Measurements from ENCODE around the gene EXOSC2. TPM values are rescaled to one million over a fixed set of nuclear protein-coding genes. Genes with fewer than 3 reads are reported as not detected.

EXOSC2 gene
- total RNA-seq, 2 experiments from 2014 or later, result 70.1 to 72.6 TPM

- Mint-ChIP-seq H3K27ac (no peak overlapping the region), H3K36me3 (ENCODE audit: low read depth) (peaks cover 2% of the 10 kb centered on the region), H3K27me3 (ENCODE audit: low read depth) (no peaks in the 10 kb centered on the region), H3K4me1 (ENCODE audit: low read depth) (peaks cover 18% of the 10 kb centered on the region), H3K9me3 (no peaks in the 10 kb centered on the region), H3K4me3 (no peak overlapping the region)
- no peak for DNase-seq
- intact Hi-C loops (cut with micrococcal nuclease), result loop anchor here (10.0 kb wide), 1 partner anchor 585 kb away; no protein-coding TSS in a partner anchor
- CTCF ChIA-PET, result interaction anchor here (0.6 to 2.5 kb wide), 2 partner anchors 11 to 416 kb away, joined by 3 to 9 read pairs; no protein-coding TSS in a partner anchor
Measured at GRCh38 chr9:130689572-130689936, 4.0 kb upstream of the EXOSC2 start.

GRCh38 chr9:130689937-130690700 lies 3.5 kb upstream of the EXOSC2 start:
- no peak for DNase-seq
- Mint-ChIP-seq H3K27ac (no peak overlapping the region), H3K9me3 (no peaks in the 10 kb centered on the region), H3K4me3 (no peak overlapping the region), H3K27me3 (ENCODE audit: low read depth) (no peaks in the 10 kb centered on the region), H3K4me1 (ENCODE audit: low read depth) (peaks cover 22% of the 10 kb centered on the region), H3K36me3 (ENCODE audit: low read depth) (peaks cover 6% of the 10 kb centered on the region)
- intact Hi-C loops (cut with micrococcal nuclease), result loop anchor here (5.0 to 10.0 kb wide), 4 partner anchors 113 to 853 kb away; partner anchors contain the start of genes C9orf78, FUBP3, NUP214 and USP20
- CTCF ChIA-PET, result interaction anchor here (0.6 to 2.5 kb wide), 3 partner anchors 8 to 417 kb away, joined by 3 to 9 read pairs (median 9); no protein-coding TSS in a partner anchor

- peak; percentile 35 for DNase-seq
- Mint-ChIP-seq H3K27ac (no peak overlapping the region), H3K36me3 (ENCODE audit: low read depth) (peaks cover 24% of the 10 kb centered on the region), H3K4me3 (peak overlapping the region; percentile 90), H3K9me3 (no peaks in the 10 kb centered on the region), H3K4me1 (ENCODE audit: low read depth) (peaks cover 44% of the 10 kb centered on the region), H3K27me3 (ENCODE audit: low read depth) (no peaks in the 10 kb centered on the region)
- CTCF ChIA-PET, result interaction anchor here (0.6 to 2.3 kb wide), 5 partner anchors 8 to 650 kb away, joined by 3 to 21 read pairs (median 8); no protein-coding TSS in a partner anchor
- intact Hi-C loops (cut with micrococcal nuclease), result loop anchor here (5.0 kb wide), 3 partner anchors 115 to 855 kb away; partner anchors contain the start of genes C9orf78, FUBP3, NUP214 and USP20
Measured at GRCh38 chr9:130692321-130692720, 1.3 kb upstream of the EXOSC2 start.

- H3K4me3 Mint-ChIP-seq, result peak overlapping the region; percentile 90
- peak overlapping the region; percentile 86 for H3K27ac Mint-ChIP-seq
- no peaks in the 10 kb centered on the region for H3K27me3 Mint-ChIP-seq (ENCODE audit: low read depth)
- no peak for DNase-seq
- peaks cover 27% of the 10 kb centered on the region for H3K36me3 Mint-ChIP-seq (ENCODE audit: low read depth)
- CTCF ChIA-PET, result interaction anchor here (0.6 to 2.3 kb wide), 7 partner anchors 8 to 649 kb away, joined by 3 to 21 read pairs (median 8); no protein-coding TSS in a partner anchor
- H3K4me1 Mint-ChIP-seq (ENCODE audit: low read depth), result peaks cover 41% of the 10 kb centered on the region
- no peaks in the 10 kb centered on the region for H3K9me3 Mint-ChIP-seq
- intact Hi-C loops (cut with micrococcal nuclease), result loop anchor here (1.0 to 5.0 kb wide), 5 partner anchors 11 to 856 kb away; partner anchors contain the start of genes C9orf78, FUBP3, NUP214 and USP20
Measured at GRCh38 chr9:130693101-130693425, 517 bp upstream of the EXOSC2 start.

- peaks cover 33% of the 10 kb centered on the region for H3K36me3 Mint-ChIP-seq (ENCODE audit: low read depth)
- peaks cover 44% of the 10 kb centered on the region for H3K4me1 Mint-ChIP-seq (ENCODE audit: low read depth)
Measured at GRCh38 chr9:130694205-130694604, 625 bp downstream of the EXOSC2 start.

GRCh38 chr9:130696139-130696650 lies 2.6 kb downstream of the EXOSC2 start:
- DNase-seq, result no peak
- intact Hi-C loops (cut with micrococcal nuclease), result no loop called here
- H3K9me3 Mint-ChIP-seq, result no peaks in the 10 kb centered on the region
- H3K4me1 Mint-ChIP-seq (ENCODE audit: low read depth), result peaks cover 43% of the 10 kb centered on the region
- no peaks in the 10 kb centered on the region for H3K27me3 Mint-ChIP-seq (ENCODE audit: low read depth)
- CTCF ChIA-PET, result interaction anchor here (0.6 to 1.4 kb wide), 2 partner anchors 9 to 11 kb away, joined by 3 to 6 read pairs; no protein-coding TSS in a partner anchor
- peaks cover 37% of the 10 kb centered on the region for H3K36me3 Mint-ChIP-seq (ENCODE audit: low read depth)
- H3K27ac Mint-ChIP-seq, result no peak overlapping the region
- H3K4me3 Mint-ChIP-seq, result no peak overlapping the region

More at GRCh38 chr9:130694205-130694604, 625 bp downstream of the EXOSC2 start:
- DNase-seq, result peak; percentile 31
- Mint-ChIP-seq H3K27ac (peak overlapping the region; percentile 87), H3K27me3 (ENCODE audit: low read depth) (no peaks in the 10 kb centered on the region), H3K9me3 (no peaks in the 10 kb centered on the region), H3K4me3 (peak overlapping the region; percentile 90)
- CTCF ChIA-PET, result interaction anchor here (1.4 to 2.3 kb wide), 3 partner anchors 10 to 13 kb away, joined by 13 to 21 read pairs (median 13); no protein-coding TSS in a partner anchor
- intact Hi-C loops (cut with micrococcal nuclease), result loop anchor here (5.0 kb wide), 3 partner anchors 117 to 857 kb away; partner anchors contain the start of genes C9orf78, FUBP3, NUP214 and USP20

GRCh38 chr9:130696996-130697395 lies 3.4 kb downstream of the EXOSC2 start:
- peaks cover 43% of the 10 kb centered on the region for H3K36me3 Mint-ChIP-seq (ENCODE audit: low read depth)
- H3K4me3 Mint-ChIP-seq, result no peak overlapping the region
- intact Hi-C loops (cut with micrococcal nuclease), result no loop called here
- no peak for DNase-seq
- peaks cover 46% of the 10 kb centered on the region for H3K4me1 Mint-ChIP-seq (ENCODE audit: low read depth)
- no peak overlapping the region for H3K27ac Mint-ChIP-seq
- H3K9me3 Mint-ChIP-seq, result no peaks in the 10 kb centered on the region
- H3K27me3 Mint-ChIP-seq (ENCODE audit: low read depth), result no peaks in the 10 kb centered on the region
- CTCF ChIA-PET, result interaction anchor here (0.6 to 1.4 kb wide), 3 partner anchors 9 to 116 kb away, joined by 3 to 6 read pairs (median 3); no protein-coding TSS in a partner anchor

GRCh38 chr9:130698514-130698913 lies 4.9 kb downstream of the EXOSC2 start:
- CTCF ChIA-PET, result interaction anchor here (1.9 kb wide), 1 partner anchor 8 kb away, joined by 11 read pairs; no protein-coding TSS in a partner anchor
- Mint-ChIP-seq H3K9me3 (no peaks in the 10 kb centered on the region), H3K36me3 (ENCODE audit: low read depth) (peaks cover 56% of the 10 kb centered on the region), H3K27ac (no peak overlapping the region), H3K27me3 (ENCODE audit: low read depth) (no peaks in the 10 kb centered on the region), H3K4me3 (no peak overlapping the region), H3K4me1 (ENCODE audit: low read depth) (peaks cover 42% of the 10 kb centered on the region)
- intact Hi-C loops (cut with micrococcal nuclease), result no loop called here
- no peak for DNase-seq

- Mint-ChIP-seq H3K36me3 (ENCODE audit: low read depth) (peaks cover 61% of the 10 kb centered on the region), H3K9me3 (no peaks in the 10 kb centered on the region), H3K27ac (no peak overlapping the region), H3K4me3 (no peak overlapping the region), H3K4me1 (ENCODE audit: low read depth) (peaks cover 42% of the 10 kb centered on the region), H3K27me3 (ENCODE audit: low read depth) (no peaks in the 10 kb centered on the region)
- CTCF ChIA-PET, result interaction anchor here (1.9 kb wide), 1 partner anchor 7 kb away, joined by 11 read pairs; no protein-coding TSS in a partner anchor
- DNase-seq, result no peak
- intact Hi-C loops (cut with micrococcal nuclease), result no loop called here
Measured at GRCh38 chr9:130699047-130699446, 5.5 kb downstream of the EXOSC2 start.

- H3K9me3 Mint-ChIP-seq, result no peaks in the 10 kb centered on the region
- DNase-seq, result peak; percentile 79
- H3K27me3 Mint-ChIP-seq (ENCODE audit: low read depth), result no peaks in the 10 kb centered on the region
- intact Hi-C loops (cut with micrococcal nuclease), result no loop called here
- no peak overlapping the region for H3K27ac Mint-ChIP-seq
- H3K36me3 Mint-ChIP-seq (ENCODE audit: low read depth), result peaks cover 53% of the 10 kb centered on the region
- H3K4me1 Mint-ChIP-seq (ENCODE audit: low read depth), result peaks cover 25% of the 10 kb centered on the region
- no peak overlapping the region for H3K4me3 Mint-ChIP-seq
- CTCF ChIA-PET, result interaction anchor here (0.7 to 2.4 kb wide), 22 partner anchors 8 to 345 kb away, joined by 3 to 20 read pairs (median 4); partner anchors contain the start of gene EXOSC2
Measured at GRCh38 chr9:130701059-130702022, 7.8 kb downstream of the EXOSC2 start.

- no peak for DNase-seq
- intact Hi-C loops (cut with micrococcal nuclease), result no loop called here
- Mint-ChIP-seq H3K27ac (no peak overlapping the region), H3K9me3 (no peaks in the 10 kb centered on the region), H3K4me3 (no peak overlapping the region), H3K27me3 (ENCODE audit: low read depth) (no peaks in the 10 kb centered on the region), H3K36me3 (ENCODE audit: low read depth) (peaks cover 40% of the 10 kb centered on the region), H3K4me1 (ENCODE audit: low read depth) (peaks cover 14% of the 10 kb centered on the region)
- CTCF ChIA-PET, result no interaction called here
Measured at GRCh38 chr9:130703501-130703900, 9.9 kb downstream of the EXOSC2 start.

All from activated naive CD4-positive, alpha-beta T cell treated with anti-CD3 and anti-CD28 coated beads for 36 hours (primary cell).